ENCODE measurements around the gene ZNF672.
"Not testable (repeated sequence)": the region's sequence is repeated elsewhere in the genome, so short reads cannot be mapped to it uniquely, and the experiment has no call there.

DNA sequence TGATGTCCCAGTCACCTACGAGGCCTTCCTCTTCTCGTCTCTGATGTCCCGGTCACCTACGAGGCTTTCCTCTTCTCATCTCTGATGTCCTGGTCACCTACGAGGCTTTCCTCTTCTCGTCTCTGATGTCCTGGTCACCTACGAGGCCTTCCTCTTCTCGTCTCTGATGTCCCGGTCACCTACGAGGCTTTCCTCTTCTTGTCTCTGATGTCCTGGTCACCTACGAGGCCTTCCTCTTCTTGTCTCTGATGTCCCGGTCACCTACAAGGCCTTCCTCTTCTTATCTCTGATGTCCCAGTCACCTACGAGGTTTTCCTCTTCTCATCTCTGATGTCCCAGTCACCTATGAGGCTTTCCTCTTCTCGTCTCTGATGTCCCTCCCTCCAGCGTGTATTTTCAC is 34.5 kb upstream of the ZNF672 start:
- TF ChIP-seq, protein P1, sequence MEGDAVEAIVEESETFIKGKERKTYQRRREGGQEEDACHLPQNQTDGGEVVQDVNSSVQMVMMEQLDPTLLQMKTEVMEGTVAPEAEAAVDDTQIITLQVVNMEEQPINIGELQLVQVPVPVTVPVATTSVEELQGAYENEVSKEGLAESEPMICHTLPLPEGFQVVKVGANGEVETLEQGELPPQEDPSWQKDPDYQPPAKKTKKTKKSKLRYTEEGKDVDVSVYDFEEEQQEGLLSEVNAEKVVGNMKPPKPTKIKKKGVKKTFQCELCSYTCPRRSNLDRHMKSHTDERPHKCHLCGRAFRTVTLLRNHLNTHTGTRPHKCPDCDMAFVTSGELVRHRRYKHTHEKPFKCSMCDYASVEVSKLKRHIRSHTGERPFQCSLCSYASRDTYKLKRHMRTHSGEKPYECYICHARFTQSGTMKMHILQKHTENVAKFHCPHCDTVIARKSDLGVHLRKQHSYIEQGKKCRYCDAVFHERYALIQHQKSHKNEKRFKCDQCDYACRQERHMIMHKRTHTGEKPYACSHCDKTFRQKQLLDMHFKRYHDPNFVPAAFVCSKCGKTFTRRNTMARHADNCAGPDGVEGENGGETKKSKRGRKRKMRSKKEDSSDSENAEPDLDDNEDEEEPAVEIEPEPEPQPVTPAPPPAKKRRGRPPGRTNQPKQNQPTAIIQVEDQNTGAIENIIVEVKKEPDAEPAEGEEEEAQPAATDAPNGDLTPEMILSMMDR (optimal IDR thresholded peaks at IDR 0.05 in 1 of 3, IDR thresholded peaks at IDR 0.05 in 1 of 3, conservative IDR thresholded peaks at IDR 0.05 in 1 of 3; ENCODE audit: extremely low read depth in 1 of 3, insufficient read depth in 2 of 3, low read length in 3 of 3), result not testable (repeated sequence)
- TF ChIP-seq EZH2 (IDR thresholded peaks at IDR 0.05; ENCODE audit: low read length), result not testable (repeated sequence)
